GM18526 (cell line): ENCODE measurements around the gene CEBPZ.

Source experiments
- POLR2A ChIP-seq: IDR thresholded peaks from 3 replicates; pipeline ENCODE4 v1.6.1; 2011; ENCODE audit not compliant: insufficient read length; ENCODE audit errors: extremely low read depth

The CEBPZ gene

DNA sequence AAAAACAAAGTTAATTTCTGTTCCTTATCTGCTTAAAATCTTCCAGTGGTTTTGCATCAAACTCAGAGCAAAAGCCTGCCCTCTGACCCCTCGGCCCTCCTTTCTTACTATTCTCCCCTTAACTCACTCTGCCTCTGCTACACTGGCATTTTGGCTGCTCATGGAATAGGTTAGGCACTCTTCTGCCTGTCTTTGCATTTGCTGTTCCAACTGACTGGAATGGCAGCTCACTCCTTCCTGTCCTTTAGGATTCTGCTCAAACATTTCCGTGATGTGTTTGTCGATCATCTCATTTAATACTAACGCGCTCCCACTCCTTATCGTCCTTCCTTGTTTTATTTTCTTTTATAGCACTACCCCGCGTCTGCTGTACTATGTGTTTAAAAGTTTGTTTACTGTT is 815 bp downstream of the CEBPZ start:
- TF ChIP-seq POLR2A = no peak

DNA sequence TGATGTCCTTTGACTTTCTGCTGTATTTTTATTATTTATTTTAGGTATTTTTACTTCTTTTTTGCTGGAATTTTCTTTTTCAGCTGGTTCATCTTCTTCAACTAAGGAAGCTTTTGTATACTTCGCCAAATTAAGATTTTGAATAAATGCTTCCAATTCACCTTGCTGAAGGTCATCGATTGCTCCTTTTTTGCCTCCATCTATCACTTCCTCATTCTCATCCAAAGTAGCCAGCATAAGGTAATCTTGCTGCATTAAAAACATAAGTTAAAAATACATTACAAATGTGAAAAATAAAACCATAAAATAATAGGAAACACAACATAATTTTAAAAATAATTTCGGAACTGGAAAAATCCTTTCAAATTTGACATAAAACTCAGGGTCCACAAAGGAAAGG is 2.6 kb downstream of the CEBPZ start:
- no peak for TF ChIP-seq POLR2A

DNA sequence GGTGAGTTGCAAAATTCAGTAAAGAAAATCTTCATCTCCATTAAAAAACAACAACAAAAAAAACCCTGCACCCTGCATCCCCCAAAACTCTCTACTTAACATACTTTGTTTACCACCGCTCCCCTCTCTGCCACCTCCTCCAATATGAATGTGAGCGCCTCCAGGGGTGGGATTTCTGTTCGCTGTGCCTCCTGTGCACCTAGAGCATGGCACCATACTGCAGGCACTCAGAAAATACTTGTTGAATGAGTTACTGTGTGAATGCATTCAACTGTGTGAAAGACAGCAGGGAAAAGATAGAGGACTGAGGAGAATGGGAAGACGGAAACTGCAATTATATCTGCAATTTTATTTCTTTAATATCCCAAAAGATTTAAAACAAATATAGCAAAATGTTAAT is 4.5 kb downstream of the CEBPZ start:
- no peak for TF ChIP-seq POLR2A

DNA sequence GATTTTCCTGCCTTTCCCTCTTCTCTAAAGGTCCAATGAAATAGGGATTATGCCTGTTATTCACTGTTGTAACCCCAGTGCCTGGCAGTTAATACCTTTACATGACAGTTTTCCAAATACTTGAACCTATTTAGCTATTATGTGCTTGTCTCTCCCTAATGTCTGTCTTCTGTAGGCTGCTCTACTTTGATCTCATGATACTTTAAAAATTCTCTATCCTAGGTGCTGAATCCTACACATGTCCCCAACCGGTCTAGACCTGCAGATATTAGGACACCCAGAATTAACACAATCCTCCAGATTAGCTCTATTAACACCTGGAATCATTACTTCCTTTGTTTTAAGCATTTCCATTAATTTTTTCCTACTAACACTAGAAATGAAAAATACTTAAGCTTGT is 7.3 kb downstream of the CEBPZ start:
- no peak for TF ChIP-seq POLR2A

DNA sequence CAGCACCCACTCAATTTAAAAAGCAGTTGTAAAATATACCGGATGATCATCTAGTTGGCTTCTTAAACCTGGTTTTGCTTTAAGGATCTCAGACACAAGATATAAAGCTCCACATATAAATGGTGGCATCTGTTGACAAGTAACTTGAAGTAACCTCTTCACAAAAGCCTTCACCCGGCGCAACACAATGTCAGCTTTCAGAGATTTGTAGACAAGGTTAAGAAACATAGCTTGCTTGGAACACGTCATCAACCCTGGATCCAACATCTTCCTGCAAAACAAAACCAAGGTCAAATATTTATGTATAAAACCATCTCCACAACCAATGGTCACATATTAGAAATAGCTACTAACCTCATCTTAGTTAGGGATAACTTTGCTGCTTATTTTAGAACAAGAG is 8.3 kb downstream of the CEBPZ start:
- no peak for TF ChIP-seq POLR2A

DNA sequence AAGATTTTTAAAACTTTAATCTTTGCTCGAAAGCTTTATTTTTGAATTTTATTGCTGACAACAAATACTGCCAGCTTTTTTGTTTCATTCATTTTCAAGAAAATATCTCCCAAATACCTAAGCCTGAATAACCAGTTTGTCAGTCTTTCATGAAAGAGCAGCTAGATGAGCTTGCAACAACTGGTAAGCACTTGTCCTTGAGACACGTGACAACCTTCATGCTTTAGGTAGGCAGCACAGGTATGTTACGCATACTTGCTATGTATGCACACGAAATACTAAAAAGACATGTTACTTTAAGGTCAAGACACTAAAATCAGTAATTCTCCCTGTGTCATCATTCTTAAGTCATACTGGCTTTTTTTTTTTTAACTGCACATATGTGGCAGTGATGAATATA is 12.3 kb downstream of the CEBPZ start:
- TF ChIP-seq POLR2A = no peak

DNA sequence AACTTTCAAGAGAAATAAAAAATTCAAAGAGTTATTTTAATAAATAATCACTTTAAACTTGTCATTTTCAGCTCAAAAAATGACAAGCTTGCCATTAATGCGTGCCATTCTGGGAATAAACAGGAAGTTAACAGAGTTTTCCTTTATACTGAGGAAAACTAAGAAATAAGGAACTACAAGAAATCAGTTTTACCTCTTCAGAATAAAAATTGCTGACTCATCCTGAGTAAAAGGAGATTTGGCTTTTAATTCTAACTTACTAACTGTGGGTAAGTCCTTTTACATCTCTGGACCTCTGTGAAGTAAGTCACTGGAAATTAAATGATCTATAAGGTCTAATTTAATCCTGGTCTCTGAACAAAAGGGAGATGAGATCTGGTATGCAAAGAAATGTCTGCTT is 16.1 kb downstream of the CEBPZ start:
- TF ChIP-seq POLR2A = no peak

DNA sequence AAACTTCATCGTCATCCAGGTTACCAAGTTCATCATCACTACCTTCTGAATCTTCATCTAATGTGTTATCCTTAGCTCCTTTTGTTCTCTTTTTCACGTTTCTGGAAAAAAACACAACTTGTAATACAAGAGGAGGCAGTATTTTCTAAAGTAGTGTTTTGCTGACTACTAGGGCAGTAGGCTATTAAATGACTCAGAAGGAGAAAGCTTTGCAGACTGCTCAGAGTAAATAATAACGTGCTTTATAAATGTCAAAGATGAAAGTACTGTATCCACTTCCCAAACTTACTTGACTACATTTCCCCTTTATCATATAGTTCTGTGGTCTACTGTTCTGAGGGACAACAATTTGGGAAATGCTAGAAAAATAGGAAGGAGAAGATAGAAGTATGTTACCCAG is 19.5 kb downstream of the CEBPZ start:
- TF ChIP-seq POLR2A = no peak

DNA sequence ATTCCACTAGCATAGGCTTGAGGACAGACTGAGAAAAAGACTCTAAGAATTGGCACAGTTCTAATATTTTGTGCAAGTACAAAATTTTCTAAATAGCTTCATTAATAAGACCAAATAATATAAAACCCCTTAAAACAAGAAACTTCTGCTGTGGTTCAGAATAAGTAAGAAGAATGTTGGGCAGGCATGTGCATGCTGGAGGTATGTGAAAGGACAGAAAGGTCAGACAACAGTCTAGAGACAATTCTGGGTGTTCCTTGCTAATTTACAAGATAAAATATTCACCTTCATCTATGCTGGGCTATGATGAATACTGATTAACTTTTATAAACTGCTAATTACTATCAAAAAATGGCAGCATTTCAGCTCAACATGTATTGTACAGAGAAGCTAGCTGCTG is 20.2 kb downstream of the CEBPZ start:
- no peak for TF ChIP-seq POLR2A

DNA sequence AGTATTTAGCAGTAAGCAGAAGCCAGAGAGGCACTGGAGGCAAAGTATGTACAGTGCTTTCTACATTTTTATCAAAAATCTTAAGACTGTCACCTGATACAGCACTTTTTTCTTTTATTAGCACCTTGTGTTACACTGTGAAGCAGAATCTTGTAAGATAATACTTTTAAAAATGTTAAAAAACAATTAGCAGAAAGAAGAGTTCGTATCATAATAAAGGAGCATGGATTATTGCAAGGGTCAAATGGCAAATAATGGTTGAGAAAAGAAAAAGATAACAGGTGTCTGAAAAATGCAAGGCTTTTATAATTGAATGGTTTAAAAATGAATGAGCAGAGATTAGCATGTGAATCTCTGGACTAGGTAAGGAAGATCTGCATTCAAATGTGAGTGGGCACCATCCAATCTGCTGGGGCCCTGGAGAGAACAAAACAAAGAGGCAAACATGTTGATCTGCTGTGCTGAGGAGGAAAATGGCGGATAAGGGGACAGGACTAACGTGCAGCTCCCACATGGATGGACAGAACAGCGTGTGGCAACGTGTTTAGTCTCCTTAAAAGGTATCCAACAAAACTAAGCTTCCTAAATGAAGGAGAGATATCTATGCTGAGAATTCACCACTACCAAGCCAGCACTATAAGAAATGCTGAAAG is 25.6 kb downstream of the CEBPZ start:
- no peak for TF ChIP-seq POLR2A

DNA sequence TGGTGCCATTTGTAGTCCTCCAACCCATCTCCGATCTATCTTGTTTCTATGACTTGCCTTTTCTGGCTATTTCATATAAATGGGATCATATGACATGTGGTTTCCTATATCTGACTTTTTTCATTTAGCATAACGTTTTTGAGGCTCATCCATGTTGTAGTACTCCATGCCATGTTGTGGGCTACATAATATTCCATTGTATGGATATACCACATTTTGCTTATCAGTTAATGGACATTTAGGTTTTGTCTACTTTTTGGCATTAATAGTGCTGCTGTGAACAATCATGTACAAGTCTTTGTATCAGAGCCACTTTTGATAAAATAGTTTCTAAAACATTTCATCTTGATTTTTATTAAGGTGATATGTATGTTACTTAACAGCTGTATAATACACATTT is 27.7 kb downstream of the CEBPZ start:
- TF ChIP-seq POLR2A = no peak

DNA sequence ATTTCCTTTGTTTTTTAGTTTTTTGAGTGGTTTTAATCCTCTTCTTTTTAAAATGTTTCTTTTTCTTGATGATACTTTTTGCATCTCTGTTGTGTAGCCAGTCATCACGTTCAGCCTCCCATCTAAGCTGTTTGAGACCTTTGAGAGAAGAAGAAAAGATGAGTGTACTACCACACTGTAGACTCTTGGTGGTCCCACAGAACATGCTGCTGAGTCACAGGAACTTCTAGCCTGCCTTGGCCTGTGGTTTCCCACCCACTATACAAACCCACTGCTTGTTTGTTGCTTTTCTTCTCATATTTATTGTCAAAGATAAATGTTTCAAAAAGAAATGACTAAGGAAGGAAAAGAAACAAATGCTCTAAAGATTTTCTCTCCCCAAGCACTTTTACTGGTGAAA is 29.6 kb downstream of the CEBPZ start:
- TF ChIP-seq POLR2A = no peak

DNA sequence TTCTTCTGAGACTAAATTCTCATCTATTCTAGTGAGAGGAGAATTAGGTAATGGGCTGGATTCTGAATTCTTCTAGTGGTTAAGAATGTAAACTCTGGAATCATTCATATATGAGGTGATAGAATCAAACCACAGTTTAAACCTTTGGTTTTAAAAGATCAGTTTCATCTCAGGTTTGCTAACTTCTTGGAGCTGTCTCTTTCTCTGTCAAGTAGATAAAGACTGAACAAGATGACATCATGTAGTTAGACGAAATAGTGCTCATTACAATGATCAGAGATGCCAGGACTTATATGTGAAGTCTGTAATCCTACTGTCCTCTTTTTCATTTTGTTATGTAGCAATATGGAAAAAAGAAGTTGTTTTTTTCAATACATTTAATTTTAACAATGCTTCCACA is 30.2 kb downstream of the CEBPZ start:
- TF ChIP-seq POLR2A = no peak

DNA sequence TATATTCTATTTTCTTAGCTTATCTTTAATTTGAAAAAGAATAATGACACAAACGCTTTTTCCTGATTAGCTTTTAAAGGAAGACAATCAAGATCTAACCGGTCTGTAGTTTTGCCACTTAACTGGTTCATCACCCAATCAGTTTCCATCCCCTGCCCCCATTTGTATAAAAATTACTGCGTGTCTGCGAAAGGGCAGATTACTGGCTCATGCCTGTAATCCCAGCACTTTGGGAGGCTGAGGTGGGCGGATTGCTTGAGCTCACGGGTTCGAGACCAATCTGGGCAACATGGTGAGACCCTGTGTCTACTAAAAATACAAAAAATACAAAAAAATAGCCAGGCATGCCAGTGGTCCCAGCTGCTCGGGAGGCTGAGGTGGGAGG is 32.7 kb downstream of the CEBPZ start:
- TF ChIP-seq POLR2A = no peak

DNA sequence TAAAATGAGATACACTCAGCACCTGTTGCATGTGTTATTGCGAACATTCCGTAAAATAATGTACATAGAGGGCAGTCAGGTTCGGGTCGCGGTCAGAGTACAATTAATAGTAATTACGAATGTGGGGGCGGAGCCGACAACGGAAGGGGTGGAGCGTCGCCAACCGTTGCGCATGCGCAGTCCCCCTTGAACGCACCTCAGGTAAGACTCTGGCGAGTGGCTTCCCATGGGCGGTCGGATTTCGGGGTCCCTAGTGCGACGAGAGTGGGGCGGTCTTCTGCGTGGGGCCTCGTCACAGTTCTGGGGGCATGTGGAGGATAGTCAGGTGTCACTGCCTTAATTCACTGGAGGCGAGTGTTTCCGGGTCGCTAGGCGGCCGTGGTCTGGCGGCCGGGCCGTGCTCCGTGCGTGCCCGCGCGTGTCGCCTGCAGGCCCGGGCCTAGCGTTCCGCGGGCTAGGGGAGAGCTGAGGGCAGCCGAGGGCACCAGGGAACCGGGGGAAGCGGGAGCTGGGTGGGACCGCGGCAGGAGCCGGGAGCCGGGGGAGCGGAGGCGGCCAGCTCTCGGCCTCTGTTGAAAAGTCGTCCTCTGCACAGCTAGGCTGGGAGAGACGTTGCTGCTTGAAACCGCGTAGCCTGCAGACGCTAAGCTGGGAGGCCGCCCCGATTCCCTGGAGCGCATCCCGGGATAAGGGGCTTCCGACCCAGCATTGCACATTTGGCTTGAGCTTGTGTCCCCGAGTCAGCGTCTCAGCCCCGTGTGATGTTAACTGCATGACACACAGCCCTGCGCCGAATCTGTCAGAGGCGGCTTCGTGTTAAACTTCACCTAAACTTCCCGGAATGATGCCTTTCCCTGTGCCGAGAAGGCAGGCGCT is 34.8 kb downstream of the CEBPZ start, which contains the start of gene CEBPZOS:
Gene CEBPZOS (plus strand): TSS at position 177 of the 876 bp plus-strand sequence. CDS start 3,209 bp downstream, outside the sequence.
- TF ChIP-seq POLR2A = peak; percentile 83

DNA sequence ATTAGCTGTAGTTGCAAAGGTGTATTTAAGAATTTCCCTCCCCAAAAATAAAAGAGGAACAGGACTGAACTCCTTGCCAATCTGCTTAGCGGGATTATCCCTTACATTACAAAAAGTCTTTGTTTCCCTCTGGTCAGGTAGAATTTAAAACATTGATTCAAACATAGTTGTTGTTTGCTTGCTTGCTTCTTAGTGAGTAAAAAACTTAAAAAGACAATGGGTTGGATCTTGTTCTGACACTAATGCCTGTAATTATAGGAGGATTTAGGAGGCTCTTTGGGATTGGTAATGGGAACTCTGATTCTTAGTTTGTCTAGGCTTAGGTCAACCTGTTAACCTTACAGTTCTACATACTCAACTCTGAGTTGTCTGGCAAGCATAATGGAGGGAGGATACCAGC is 38.8 kb downstream of the CEBPZ start:
- no peak for TF ChIP-seq POLR2A
